Renal cortex interstitium (tissue), 11 donors: ENCODE results near the gene ZNF787. TPM values are rescaled to one million over a fixed set of nuclear protein-coding genes. Genes with fewer than 3 reads are reported as not detected.
"Not testable (repeated sequence)": the region's sequence is repeated elsewhere in the genome, so short reads cannot be mapped to it uniquely, and the experiment has no call there.

ENCODE experiments used
- DNase-seq, 11 donors: peaks; one replicate each; pipeline ENCODE4 v3.0.0-alpha.2; 2013; ENCODE audit warnings: low read depth in 9 of 11, low spot score in 4 of 11; ENCODE audit errors: extremely low read depth in 1 of 11
- polyA plus RNA-seq, 3 donors: library from polyadenylated mRNA; unstranded; fragments of 120-200 nt; gene quantifications; one replicate each; pipeline ENCODE4 v1.2.1, GENCODE V29; 2013; ENCODE audit not compliant: insufficient read length in 3 of 3

ZNF787 gene
- polyA plus RNA-seq, 3 donors: 10.7 to 24.0 (median 22.4) TPM

DNA sequence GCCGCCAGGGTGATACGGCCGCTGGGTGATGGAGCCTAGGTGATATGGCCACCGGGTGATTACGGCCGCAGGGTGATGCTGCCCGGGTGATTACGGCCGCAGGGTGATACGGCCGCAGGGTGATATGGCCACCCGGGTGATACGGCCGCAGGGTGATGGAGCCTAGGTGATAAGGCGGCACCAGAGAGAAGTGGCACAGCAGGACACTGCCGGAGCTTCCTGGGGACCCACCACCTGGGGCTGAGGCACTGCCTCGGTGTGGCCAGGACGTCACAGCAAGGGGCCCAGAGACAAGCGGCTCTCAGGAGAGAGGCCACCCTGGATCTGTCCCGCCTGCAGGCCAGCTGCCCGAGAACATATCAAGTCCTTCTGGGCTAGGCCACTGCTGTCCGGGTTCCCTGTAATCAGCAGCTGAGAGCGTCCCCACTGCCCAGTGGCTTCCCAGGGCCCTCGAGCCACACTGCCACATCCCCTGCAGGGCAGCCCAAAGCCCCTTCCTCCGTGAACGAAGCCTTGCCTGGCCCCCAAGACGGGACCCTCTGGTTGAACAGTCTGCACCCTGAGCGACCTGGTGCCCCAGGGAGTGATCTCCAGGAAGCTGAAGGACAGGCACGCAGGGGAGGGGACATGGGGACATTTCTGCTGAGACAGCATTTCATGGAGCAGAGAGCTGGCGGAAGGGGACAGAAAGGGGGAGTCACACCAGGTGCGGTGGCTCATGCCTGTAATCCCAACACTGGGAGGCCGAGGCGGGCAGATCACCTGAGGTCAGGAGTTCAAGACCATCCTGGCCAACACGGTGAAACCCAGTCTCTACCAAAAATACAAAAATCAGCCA lies 22.1 kb downstream of the ZNF787 start:
- no peak for DNase-seq

DNA sequence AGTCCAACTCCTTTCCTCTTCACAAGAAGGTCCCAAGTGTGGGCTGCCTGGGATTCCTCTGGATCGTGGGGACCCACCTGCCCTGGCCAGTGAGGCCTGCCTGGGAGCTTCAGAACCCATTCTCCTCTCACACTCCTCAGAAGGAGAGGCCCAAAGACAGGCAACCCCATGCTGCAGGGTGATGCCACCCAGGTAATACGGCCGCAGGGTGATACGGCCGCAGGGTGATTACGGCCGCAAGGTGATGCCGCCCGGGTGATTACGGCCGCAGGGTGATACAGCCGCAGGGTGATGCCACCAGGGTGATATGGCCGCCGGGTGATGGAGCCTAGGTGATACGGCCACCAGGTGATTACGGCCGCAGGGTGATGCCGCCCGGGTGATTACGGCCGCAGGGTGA lies 22.9 kb downstream of the ZNF787 start:
- DNase-seq: not testable (repeated sequence)

DNA sequence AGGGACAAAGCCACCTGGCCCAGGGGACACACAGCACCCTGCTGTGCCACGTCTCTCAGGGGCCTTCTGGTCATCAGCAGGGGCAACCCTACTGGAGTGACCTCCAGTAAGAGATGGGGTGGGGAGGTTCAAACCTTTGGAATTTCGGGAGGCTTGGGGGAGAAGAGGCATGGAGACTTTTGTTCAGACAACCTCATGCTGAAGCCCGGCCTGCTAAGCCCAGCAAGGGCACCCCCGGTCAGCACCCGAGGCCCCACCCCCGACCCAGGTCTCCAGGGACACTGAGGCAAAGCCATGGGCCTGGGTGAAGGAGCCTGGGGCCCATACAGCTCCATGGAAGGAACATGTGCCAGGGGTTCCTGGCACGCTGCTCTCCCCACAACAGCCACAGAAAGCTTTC lies 23.3 kb downstream of the ZNF787 start:
- no peak for DNase-seq

DNA sequence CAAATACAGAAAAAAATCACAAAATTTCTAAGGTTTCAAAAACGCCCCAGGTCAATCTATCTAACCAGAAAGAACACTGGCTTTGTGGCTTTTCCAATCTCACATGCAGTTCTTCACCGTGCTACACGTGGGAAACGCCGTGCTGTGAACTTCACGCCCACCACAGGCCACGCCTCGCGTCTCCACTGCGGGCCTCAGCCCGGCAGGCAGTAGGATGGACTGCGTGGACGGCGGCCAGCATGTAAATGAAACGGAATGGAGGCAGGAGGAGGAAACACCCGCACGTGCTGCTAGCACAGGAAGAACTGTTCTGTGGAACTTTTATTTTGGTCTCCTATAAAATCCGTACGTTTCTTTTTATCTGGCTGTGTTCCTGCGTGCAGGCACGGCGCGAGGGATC lies 23.8 kb downstream of the ZNF787 start:
- DNase-seq: no peak

DNA sequence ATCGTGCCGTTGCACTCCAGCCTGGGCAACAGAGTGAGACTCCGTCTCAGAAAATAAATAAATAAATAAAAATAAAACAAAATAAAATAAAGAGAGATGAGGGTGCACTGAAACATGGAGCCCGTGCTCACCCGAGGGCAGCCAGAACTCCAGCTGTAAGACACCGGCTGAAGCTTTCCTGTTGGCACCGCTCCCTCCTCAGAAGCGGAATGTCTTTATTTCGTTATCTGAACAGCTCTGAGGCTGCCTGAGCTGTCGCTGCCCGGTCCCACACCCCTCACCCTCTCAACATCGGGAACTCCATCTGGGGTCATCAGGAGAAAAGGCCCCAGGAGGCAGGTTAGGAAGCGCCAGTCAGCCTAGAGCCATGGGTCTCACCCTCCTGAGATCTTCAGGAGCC lies 24.4 kb downstream of the ZNF787 start:
- no peak for DNase-seq

DNA sequence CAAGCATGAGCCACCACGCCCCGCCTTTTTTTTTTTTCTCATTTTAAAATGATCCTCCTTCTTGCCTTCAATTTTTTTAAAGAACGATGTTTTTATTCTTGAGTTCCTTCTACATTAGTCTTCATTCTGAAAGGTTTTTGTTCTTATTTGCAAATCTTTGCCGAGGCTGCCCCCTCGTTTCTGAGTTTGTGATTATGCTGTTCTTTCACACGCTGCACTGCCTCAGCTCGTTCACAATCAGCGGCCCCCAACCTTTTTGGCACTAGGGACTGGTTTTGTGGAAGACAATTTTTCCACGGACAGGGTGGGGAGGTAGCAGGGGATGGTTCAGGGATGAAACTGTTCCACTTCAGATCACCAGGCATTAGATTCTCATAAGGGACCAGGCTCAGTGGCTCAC lies 26.6 kb downstream of the ZNF787 start:
- DNase-seq: no peak

DNA sequence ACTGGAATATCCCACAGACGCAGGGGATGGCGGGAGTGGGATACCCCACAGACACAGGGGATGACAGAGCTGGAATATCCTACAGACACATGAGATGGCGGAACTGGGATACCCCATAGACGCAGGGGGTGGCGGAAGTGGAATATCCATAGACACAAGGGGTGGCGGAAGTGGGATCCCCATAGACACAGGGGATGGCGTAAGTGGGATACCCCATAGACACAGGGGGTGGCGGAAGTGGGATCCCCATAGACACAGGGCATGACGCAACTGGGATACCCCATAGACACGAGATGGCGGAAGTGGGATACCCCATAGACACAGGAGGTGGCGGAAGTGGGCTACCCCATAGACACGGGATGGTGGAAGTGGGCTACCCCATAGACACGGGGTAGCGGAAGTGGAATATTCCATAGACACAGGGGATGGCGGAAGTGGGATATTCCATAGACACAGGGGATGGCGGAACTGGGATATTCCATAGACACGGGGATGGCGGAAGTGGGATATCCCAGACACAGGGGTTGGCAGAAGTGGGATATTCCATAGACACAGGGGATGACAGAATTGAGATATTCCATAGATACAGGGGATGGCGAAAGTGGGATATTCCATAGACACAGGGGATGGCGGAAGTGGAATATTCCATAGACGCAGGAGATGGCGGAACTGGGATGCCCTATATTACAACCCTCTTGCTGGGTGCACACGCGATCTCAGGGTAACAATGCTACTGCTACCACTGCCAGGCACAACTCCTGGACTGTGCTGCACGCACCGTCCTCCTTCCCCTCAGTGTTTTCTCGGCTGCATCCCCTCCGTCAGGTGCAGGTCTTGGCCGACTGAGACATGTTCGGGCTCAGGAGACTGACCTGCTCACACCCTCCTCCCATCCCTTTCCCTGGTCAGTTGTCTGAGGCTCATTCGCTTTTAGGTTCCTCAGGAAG lies 28.1 kb downstream of the ZNF787 start:
- DNase-seq: no peak

DNA sequence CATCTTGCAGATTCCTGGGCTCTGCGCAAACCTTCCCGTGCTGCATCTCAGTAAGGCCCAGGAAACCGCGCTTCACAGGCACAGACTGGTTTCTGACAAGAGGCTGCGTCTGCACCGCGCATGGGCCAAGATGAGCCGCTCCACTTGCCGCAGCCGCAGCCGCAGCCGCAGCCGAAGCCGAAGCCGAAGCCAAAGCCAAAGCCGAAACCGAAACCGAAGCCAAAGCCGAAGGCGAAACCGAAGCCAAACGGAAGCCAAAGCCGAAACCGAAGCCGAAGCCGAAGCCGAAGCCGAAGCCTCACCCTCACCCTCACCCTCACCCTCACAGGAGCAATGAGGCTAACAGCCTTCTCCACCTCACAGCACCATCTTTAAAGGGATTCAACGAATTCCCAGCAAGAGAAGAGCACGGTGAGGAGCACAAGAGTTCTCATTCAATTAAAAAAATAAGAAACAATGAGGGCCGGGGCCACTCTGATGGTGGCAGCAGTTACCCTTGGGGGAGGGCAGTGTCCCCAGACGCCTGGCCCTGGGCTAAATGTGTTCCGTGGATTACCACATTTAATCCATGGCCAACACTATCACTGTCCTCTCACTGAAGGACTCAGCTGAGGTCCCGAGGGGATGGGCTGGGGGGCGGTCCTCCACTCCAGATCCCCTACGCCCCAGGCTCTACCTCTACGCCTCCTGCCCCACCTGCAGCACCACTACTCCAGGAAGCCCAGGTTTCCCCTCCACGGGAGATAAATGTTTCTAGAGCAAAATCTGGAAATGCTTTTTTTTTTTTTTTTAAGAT lies 29.1 kb downstream of the ZNF787 start:
- DNase-seq: no peak

DNA sequence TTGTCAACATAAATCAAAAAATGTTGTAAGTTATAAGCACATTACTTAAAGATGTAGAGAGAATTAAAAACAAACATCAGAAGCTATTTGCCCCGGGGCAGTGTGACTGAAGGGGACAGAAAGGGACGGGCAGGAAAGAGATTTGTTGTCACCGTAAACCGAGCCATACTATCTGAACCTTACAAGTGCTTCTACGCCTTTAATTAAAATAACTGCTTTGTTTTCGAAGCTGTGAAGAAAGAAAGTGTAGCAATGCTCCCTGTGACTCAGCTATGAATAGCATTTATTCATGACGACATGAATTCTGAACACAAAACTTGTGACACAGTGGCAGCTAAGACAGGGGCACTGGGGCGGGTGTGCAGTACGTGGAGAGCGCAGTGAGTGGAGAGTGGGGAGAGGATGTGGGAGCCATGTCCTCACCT lies 30.0 kb downstream of the ZNF787 start:
- no peak for DNase-seq

DNA sequence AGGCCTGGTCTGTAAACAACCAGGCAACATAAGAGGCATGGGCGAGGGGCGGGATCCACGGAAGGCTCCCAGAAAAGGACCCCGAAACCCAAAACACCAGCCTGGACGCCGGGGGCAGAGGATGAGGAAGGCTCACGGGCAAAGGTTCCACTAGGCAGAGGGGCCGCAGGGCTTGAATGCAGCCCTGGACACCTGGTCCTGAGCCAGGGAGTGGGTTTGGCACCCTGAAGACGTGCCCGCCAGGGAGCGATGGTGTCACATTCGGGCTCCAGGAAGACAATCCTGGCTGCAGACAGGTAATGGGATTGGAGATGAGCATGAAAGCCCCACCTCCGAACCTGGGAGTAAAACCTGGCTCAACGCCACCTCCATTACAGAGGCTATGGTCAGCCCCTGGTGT lies 31.8 kb downstream of the ZNF787 start:
- no peak for DNase-seq

DNA sequence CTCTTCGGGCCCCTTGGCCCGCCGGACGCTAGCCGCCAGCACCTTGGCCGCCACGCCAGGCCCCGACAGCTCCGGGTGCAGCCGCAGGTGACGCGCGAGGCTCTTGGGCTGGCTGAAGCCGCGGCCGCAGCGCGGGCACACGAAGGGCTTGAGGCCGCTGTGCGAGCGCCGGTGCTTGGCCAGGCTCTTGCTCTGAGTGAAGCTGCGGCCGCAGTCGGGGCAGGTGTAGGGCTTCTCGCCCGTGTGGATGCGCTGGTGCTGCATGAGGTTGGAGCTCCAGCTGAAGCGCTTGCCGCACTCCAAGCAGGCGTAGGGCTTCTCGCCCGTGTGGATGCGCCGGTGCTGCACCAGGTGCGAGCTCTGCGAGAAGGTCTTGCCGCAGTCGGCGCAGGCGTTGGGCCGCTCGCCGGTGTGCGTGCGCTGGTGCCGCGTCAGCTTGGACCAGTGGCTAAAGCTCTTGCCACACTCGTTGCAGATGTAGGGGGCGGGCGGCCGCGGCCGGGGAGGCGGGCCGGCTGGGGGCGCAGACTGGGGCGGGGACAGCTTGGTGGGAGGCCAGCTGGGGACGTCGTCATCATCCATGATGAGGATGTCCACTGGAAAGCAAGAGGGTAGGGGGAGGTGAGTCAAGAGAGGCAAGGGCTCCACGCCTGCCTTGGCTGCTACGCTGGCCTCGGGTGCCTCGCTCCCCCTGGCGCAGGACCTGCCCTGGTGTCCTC lies 32.4 kb downstream of the ZNF787 start:
- no peak for DNase-seq

DNA sequence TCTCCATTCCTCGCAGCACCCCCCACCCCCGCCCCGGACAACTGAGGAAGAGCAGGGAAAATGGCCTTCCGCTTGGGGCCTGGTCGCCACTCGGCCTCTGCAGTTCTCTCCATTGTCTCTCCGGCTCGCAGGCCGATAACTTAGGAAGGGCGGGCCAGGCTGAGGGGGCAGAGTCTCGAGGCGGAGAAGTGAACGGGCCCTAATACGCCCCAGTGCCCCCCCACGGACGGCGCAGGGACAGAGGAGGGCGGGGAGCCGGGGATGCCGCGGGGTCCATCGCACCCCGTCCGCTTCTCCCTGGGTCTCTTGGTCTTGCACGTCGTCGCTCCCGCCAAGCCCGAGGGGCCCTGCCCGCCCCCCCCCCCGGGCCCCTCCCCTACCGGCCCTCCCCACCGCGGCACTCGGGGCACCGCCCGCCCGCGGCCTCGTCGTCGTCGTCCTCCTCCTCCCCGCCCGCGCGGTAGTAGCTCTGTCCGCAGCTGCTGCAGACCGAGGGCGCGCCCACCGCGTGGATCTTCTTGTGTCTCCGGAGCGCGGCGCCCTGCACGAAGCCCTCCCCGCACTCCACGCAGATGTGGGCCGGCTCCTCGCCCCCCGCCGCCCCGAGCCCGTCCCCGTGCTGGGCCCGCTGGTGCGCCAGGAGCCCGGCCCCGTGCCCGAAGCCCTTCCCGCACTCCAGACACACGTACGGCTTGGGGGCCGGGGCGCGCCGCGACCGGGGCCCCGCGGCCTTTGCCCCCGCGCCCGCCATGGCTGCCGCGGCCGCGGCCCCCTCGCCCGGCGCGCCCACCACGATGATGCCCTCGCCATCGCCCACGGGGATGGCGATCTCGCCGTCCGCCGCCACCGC lies 33.2 kb downstream of the ZNF787 start:
- no peak for DNase-seq

DNA sequence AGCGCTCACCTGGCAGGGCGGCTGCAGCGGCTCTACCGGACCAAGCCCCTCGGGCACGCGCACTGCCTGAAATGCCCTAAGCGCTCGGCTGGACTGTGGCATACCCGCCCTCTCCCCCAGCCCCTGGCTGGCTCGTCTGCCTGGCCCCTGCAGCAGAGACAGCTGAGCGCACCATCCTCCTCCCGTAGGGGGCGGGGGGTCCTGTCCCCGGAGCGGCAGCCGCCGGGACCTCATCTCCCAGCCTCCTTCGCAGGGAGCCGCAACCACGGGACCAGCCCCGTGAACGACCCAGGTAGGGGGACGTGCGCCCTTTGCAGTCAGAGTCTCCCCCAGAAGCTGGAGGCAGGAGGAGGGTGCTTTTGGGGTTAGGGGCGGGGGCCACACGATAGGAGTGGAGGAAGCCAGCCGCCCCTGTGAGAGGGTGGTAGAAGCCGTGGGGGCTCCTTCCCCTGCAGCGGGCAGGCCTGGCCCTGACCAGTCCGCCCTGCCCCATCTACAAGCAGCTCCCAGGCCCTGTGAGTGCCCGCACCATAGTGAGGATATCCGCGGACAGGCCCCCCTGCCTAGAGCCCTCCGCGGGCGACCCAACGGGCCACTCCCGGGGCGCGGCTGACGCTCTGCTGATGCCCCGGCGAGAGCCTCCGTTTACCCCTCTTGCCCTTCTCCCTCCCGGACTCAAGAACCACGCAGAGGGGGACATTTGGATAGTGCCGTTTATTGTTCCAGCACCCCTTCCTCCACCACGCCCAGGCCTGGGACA lies 34.2 kb downstream of the ZNF787 start:
- DNase-seq: no peak

DNA sequence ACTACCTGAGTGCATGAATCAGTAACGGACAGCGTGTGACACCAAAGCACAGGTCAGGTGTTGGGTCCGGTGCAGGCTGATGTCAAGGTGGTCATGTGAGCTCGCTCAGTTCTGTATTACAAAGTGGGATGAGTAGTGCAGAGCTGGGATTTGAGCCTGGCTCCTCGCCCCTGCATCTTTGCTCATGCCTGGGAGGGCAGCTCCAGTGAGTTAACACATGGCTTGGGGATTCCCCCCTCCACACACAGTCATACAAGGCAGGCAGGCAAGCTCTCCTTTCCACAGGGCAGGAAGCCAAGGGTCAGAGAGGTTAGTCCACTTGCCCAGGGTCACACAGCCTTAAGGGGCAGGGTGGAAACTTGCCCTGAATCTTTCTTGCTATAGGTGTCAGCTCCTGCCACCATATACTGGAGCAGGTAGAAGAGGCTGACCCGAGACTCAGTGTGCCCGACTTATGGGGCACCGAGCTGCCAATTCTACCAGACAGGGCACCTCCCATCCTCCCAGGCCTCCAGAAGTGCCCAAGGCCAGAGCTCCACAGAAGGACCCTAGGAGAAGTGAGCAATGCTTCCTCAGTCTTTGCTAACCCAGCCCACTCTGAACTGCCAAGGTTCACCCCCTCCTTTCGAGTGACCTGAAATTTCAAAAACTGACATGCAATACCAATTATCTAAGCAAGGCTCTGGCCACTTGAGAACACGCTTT lies 35.4 kb downstream of the ZNF787 start:
- DNase-seq: no peak

DNA sequence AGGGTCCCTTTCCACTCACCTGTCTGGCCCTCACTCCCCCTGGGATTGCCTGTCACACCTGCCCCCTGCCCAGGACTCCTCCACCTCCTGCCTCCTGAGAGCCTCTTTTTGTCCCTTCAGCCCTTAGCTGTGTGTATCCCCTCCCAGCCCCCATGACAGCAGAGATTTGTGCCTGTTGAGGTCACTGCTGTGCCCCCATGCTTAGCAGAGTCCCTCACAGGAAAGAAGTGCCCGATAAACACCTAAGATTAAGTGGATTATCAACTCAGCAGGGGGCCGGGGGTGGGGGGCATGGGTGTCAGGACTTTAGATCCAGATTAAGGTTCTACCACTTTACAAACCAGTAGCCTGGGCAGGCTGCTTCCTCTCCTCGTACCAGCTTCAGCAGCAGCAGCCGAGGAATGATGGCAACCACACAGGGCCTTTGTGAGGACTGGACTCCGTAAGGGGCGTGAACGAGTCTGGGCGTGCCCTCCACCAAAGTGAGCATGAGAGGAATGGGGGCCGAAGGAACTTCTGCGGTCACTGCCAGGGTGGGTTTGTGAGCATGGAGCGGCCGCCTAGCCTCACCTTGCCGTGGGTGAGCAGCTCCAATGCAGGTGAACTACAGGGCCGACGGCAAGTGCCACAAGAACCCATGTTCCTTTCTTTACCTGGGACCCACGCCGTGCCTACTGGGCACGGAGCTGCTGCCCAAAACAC lies 36.1 kb downstream of the ZNF787 start:
- no peak for DNase-seq

DNA sequence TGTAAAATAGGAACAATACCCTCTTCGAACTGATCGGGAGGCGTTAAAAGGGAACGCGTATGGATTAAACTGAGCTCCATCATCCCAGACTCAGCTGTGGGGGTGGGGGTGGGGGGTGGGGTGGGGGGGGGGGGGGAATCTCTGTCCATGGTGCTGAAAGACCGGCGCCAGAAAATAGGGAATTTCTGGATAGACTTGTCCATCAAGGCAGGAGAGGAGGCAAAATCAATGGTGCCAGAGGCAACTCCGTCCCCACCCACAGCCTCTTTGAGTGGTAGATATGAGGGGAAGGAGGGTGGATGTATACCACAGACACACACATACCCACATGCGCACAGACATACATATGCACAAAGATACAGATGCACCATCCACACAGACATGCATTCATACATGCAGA lies 37.4 kb downstream of the ZNF787 start:
- no peak for DNase-seq
